Hepatocyte (in vitro differentiated cells): ENCODE data around the gene CMTR1. TPM values are rescaled to one million over a fixed set of nuclear protein-coding genes. Genes with fewer than 3 reads are reported as not detected.
A peak's percentile ranks its signal among the peaks of the same experiment; 100 is the strongest.

Experiments
- DNase-seq: peaks from one replicate; pipeline ENCODE4 v3.0.0-alpha.2; 2016; ENCODE audit warnings: low spot score
- H2AFZ ChIP-seq: fragments of 200-600 bp; sonication (generic); 2 replicates; pipeline ENCODE4 v1.6.0; 2016; ENCODE audit warnings: antibody characterized with exemption, mild to moderate bottlenecking
- H3K27ac ChIP-seq: fragments of 200-600 bp; sonication (generic); 2 replicates; pipeline ENCODE4 v1.5.1; 2016; ENCODE audit warnings: mild to moderate bottlenecking
- H3K27me3 ChIP-seq: fragments of 200-600 bp; sonication (generic); 2 replicates; pipeline ENCODE4 v1.6.1; 2016
- H3K36me3 ChIP-seq: fragments of 200-600 bp; sonication (generic); replicated peaks from 2 replicates; pipeline ENCODE4 v1.5.1; 2016; ENCODE audit warnings: low read depth; ENCODE audit not compliant: insufficient read depth
- H3K4me1 ChIP-seq: fragments of 200-600 bp; sonication (generic); 2 replicates; pipeline ENCODE4 v1.5.1; 2016; ENCODE audit warnings: mild to moderate bottlenecking, moderate library complexity; ENCODE audit not compliant: insufficient read depth
- H3K4me2 ChIP-seq: fragments of 200-600 bp; sonication (generic); 2 replicates; pipeline ENCODE4 v1.6.0; 2016
- H3K4me3 ChIP-seq: fragments of 200-600 bp; sonication (generic); 2 replicates; pipeline ENCODE4 v1.5.1; 2016; ENCODE audit warnings: mild to moderate bottlenecking
- H3K79me2 ChIP-seq: fragments of 200-600 bp; sonication (generic); 2 replicates; pipeline ENCODE4 v1.6.0; 2017; ENCODE audit warnings: mild to moderate bottlenecking
- H3K9me2 ChIP-seq: fragments of 200-600 bp; sonication (generic); replicated peaks from 2 replicates; pipeline ENCODE4 v1.6.0; 2017; ENCODE audit warnings: mild to moderate bottlenecking; ENCODE audit not compliant: insufficient read depth
- H3K9me3 ChIP-seq: fragments of 200-600 bp; sonication (generic); 2 replicates; pipeline ENCODE4 v1.5.1; 2016; ENCODE audit warnings: low read depth, mild to moderate bottlenecking
- H4K20me1 ChIP-seq: fragments of 200-600 bp; sonication (generic); 2 replicates; pipeline ENCODE4 v1.6.0; 2016; ENCODE audit warnings: mild to moderate bottlenecking; ENCODE audit not compliant: insufficient read depth, poor library complexity, severe bottlenecking
- CTCF ChIP-seq: fragments of 200-600 bp; sonication (generic); IDR thresholded peaks from 2 replicates; pipeline ENCODE4 v1.5.1; 2016; ENCODE audit warnings: antibody characterized with exemption, mild to moderate bottlenecking; ENCODE audit not compliant: poor library complexity
- EZH2 ChIP-seq: fragments of 200-600 bp; sonication (generic); IDR thresholded peaks from 2 replicates; pipeline ENCODE4 v1.6.1; 2016; ENCODE audit warnings: antibody characterized with exemption, mild to moderate bottlenecking, borderline replicate concordance
- EZH2phosphoT487 ChIP-seq: fragments of 200-600 bp; sonication (generic); IDR thresholded peaks from one replicate; pipeline ENCODE4 v1.6.1; 2018; ENCODE audit warnings: antibody characterized with exemption, mild to moderate bottlenecking, low read depth, moderate library complexity; ENCODE audit not compliant: unreplicated experiment, severe bottlenecking
- WGBS: methylation state at CpG from one replicate; pipeline ENCODE4 v1.1.6; 2016; ENCODE audit warnings: low lambda C conversion rate; ENCODE audit errors: missing lambda C conversion rate; 5-methylcytosine and 5-hydroxymethylcytosine counted together
- polyA plus RNA-seq: library from polyadenylated mRNA; unstranded; fragments of >200 nt; fragmentation: Nextera tagmentation; extraction: Ambion mirVana; gene quantifications from 2 replicates; pipeline ENCODE4 v1.2.1, GENCODE V29; 2016
- total RNA-seq: library from RNA; depleted of rRNA; stranded (reverse); fragments of >200 nt; gene quantifications from 2 replicates; pipeline ENCODE4 v1.2.3, GENCODE V29; 2014

CMTR1 gene
- total RNA-seq, result 22.6 and 34.4 TPM in 2 replicates
- 22.5 and 22.6 TPM in 2 replicates for polyA plus RNA-seq

DNA sequence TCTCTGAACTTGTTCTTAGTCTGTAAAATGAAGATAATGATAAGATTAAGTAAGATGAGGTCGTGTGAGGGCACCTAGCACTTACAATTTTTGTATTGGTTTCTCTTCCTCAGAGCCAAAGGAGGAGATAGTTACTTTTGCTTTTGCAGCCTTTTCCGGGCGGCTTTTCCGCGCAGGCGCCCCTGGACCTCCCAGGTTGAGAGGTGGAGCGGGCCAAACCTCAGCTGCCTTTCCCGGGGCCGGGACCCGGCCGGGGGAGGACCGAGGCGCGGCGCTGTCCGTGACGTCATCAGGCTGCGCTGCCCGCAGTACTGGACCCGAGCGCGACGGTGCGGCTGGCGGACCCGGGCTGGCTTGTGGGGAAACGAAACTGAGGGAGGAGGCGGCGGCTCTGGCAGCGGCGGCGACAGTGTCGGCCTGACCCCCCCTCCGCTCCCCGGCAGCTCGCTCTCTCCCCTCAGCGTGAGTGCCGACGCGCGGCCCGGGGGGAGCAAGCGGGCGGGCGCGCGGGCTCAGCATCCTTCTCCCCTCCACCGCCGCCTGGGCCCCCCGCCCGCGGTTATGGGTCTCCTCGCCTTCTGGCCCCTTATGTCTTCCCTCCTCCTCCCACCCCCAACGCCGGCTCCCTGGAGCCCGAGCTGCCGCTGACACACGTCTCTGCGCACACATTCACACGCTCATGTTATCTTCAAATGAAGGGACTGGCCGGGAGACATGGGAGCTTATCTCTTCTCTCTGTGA is at the start of gene CMTR1:
TSS of gene CMTR1 (plus strand) at position 306 of the 741 bp plus-strand sequence. CDS start 2,409 bp downstream, outside the sequence.
- H3K27me3 ChIP-seq, result no peaks in the 10 kb centered on the region
- H2AFZ ChIP-seq, result peak within 1 kb of the TSS; percentile 74
- H4K20me1 ChIP-seq, result no peaks in the 10 kb centered on the region
- H3K9me2 ChIP-seq, result no peaks in the 10 kb centered on the region
- H3K9me3 ChIP-seq, result no peaks in the 10 kb centered on the region
- peak within 1 kb of the TSS; percentile 94 for H3K4me2 ChIP-seq
- TF ChIP-seq CTCF, result no peak
- TF ChIP-seq EZH2, result no peak
- TF ChIP-seq EZH2phosphoT487, result no peak
- WGBS, result under 1% methylated on average over 36 of the region's 61 CpGs
- H3K4me1 ChIP-seq, result peaks cover 6% of the 10 kb centered on the region
- peaks cover 27% of the 10 kb centered on the region for H3K79me2 ChIP-seq
- peak within 1 kb of the TSS; percentile 85 for H3K27ac ChIP-seq
- DNase-seq, result peak; percentile 97
- H3K36me3 ChIP-seq, result no peaks in the 10 kb centered on the region
- H3K4me3 ChIP-seq, result peak within 1 kb of the TSS; percentile 56

- no peaks in the 10 kb centered on the region for H3K9me3 ChIP-seq
- TF ChIP-seq CTCF (no peak), EZH2 (no peak), EZH2phosphoT487 (no peak)
- no peaks in the 10 kb centered on the region for H3K79me2 ChIP-seq
- H3K4me3 ChIP-seq, result no peak overlapping the region
- DNase-seq, result no peak
- H3K27ac ChIP-seq, result no peak overlapping the region
- H3K27me3 ChIP-seq, result no peaks in the 10 kb centered on the region
- H4K20me1 ChIP-seq, result no peaks in the 10 kb centered on the region
- H2AFZ ChIP-seq, result no peak overlapping the region
- no peaks in the 10 kb centered on the region for H3K4me1 ChIP-seq
- H3K36me3 ChIP-seq, result no peaks in the 10 kb centered on the region
- H3K9me2 ChIP-seq, result no peaks in the 10 kb centered on the region
- no peak overlapping the region for H3K4me2 ChIP-seq
These were observed 44.4 kb upstream of the CMTR1 start for GRCh38 chr6:37388578-37388977.

DNA sequence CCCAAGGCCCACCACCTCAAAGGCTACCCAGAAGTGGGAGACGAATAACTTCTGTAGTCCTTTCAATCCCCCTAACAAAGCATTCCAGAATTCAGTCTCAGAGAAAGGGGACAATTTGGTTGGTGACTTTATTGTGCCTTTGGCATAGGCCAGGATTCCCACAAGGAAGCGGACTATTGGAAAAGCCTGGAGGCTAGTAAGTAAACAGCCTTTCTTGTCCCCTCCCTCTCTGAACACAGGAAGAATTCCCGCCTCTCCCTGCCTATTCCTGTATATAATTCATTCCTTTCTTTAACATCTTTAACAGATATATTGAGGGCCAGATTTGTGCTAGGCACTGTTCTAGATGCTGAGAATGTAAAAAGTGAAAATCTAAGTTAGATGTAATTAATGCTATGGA is 43.2 kb upstream of the CMTR1 start:
- H3K27ac ChIP-seq, result no peak overlapping the region
- H3K36me3 ChIP-seq, result no peaks in the 10 kb centered on the region

More for the DNA sequence above, 43.2 kb upstream of the CMTR1 start:
- no peaks in the 10 kb centered on the region for H4K20me1 ChIP-seq
- H3K27me3 ChIP-seq, result no peaks in the 10 kb centered on the region
- no peaks in the 10 kb centered on the region for H3K9me2 ChIP-seq
- H3K4me3 ChIP-seq, result no peak overlapping the region
- H3K4me1 ChIP-seq, result no peaks in the 10 kb centered on the region
- no peak for DNase-seq
- TF ChIP-seq CTCF (no peak), EZH2phosphoT487 (no peak), EZH2 (no peak)
- no peak overlapping the region for H3K4me2 ChIP-seq
- WGBS, result over 99% methylated on average over 3 of the region's 3 CpGs
- no peaks in the 10 kb centered on the region for H3K79me2 ChIP-seq
- no peaks in the 10 kb centered on the region for H3K9me3 ChIP-seq
- H2AFZ ChIP-seq, result no peak overlapping the region
